ENCODE results near the gene CTNNBIP1.

DNA sequence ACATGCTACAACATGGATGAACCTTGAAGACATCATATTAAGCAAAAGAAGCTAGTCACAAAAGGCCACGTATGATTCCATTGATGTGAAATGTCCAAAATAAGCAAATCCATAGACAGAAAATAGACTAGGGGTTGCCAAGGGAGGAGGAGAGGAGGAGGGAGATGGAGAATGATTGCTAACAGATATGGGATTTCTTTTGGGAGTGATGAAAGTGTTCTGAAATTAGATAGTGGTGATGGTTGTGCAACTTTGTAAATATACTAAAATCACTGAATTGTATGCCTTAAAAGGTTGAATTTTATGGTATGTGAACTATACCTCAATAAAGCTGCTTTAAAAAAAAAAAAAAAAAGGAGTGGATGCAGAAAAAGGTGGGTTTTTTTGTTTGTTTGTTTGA lies 93.9 kb downstream of the CTNNBIP1 start:
- TF ChIP-seq, protein P1, sequence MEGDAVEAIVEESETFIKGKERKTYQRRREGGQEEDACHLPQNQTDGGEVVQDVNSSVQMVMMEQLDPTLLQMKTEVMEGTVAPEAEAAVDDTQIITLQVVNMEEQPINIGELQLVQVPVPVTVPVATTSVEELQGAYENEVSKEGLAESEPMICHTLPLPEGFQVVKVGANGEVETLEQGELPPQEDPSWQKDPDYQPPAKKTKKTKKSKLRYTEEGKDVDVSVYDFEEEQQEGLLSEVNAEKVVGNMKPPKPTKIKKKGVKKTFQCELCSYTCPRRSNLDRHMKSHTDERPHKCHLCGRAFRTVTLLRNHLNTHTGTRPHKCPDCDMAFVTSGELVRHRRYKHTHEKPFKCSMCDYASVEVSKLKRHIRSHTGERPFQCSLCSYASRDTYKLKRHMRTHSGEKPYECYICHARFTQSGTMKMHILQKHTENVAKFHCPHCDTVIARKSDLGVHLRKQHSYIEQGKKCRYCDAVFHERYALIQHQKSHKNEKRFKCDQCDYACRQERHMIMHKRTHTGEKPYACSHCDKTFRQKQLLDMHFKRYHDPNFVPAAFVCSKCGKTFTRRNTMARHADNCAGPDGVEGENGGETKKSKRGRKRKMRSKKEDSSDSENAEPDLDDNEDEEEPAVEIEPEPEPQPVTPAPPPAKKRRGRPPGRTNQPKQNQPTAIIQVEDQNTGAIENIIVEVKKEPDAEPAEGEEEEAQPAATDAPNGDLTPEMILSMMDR (IDR thresholded peaks at IDR 0.05; ENCODE audit: extremely low read depth in 1 of 2, insufficient read depth in 1 of 2, low read depth in 1 of 2, low read length in 2 of 2) = no peak
- TF ChIP-seq, protein P2, sequence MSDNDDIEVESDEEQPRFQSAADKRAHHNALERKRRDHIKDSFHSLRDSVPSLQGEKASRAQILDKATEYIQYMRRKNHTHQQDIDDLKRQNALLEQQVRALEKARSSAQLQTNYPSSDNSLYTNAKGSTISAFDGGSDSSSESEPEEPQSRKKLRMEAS (IDR thresholded peaks at IDR 0.05; ENCODE audit: insufficient read depth, insufficient read length) = no peak
- no peak for TF ChIP-seq GATA2 (IDR thresholded peaks at IDR 0.05; ENCODE audit: insufficient read depth, insufficient read length, low read depth, low read length)
